Stimulated activated CD4-positive, alpha-beta T cell treated with anti-CD3 and anti-CD28 coated beads, Interleukin-15, amount 100 ng/mL, for 1 hour (primary cell): ENCODE data around the gene GZMA.

ENCODE experiments used
- DNase-seq, 2 donors: peaks; one replicate each; pipeline ENCODE4 v3.0.0-alpha.2; 2020; ENCODE audit warnings: low read depth in 1 of 2, low spot score in 1 of 2

The GZMA gene

DNA sequence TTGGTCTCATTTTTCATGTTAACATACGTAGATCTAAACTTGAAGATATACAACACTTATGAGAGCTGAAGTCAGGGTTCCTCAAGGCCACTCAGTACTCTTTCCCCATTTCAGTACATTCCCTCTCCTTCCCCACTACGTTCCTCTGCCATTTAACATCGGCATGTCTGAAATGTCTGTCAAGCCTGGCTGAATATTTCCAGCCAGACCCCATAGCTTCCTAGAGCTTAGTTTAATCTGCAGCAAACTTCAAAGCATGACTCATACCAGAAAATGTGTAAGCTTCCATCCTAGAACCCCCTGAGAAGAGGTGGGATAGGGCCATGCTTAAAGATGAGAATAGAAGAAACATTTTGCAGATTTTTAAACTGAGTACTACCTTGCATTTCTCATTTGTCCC, 6.2 kb downstream of the GZMA start:
- no peak for DNase-seq

DNA sequence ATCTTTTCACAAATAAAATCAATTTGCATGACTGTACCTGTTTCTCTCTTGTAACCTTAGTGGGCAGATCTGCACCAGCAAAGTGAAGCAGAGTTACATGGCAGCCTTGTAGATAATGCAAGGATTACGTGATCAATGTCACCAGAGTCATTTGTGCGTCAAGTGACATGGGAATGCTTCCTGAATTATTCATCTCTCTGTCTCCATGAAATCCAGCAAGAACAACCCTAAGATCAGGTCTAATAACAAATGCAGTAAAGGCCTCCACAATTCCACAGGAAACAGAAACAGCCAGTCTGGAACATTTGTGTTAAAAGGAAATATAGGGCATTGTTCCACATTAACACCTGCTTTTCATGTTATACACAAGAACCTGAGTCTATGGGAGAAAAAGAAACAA, 7.8 kb downstream of the GZMA start:
- DNase-seq, result no peak

DNA sequence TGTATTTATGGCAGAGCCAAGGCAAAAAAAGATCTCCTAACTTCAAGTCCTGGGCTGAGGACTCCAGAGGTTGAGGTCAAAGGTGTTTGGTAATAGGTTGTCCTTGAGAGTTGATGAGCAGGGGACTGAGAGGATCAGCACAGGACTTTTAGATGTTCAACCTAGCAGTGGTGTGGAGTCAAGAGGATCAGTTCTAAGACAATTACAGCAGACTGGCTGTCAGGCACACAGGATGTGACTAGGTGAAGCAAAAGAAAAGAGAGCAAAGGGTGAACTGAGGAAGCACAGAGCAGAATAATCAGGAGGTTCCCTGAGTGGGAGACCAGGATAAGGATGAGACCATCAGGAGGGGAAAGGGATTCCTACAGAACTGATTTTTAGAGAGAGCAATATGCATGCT, 10.9 kb downstream of the GZMA start:
- no peak for DNase-seq

- no peak for DNase-seq
Observed at GRCh38 chr5:55114061-55114460, 11.6 kb downstream of the GZMA start.

- DNase-seq, result no peak
Observed at GRCh38 chr5:55123365-55123764, 20.9 kb downstream of the GZMA start.

- no peak for DNase-seq
Observed at GRCh38 chr5:55134053-55134722, 31.7 kb downstream of the GZMA start.

GRCh38 chr5:55136521-55136920, 34.1 kb downstream of the GZMA start:
- DNase-seq, result no peak

- DNase-seq, result no peak
Observed at GRCh38 chr5:55140908-55141665, 38.6 kb downstream of the GZMA start.

DNA sequence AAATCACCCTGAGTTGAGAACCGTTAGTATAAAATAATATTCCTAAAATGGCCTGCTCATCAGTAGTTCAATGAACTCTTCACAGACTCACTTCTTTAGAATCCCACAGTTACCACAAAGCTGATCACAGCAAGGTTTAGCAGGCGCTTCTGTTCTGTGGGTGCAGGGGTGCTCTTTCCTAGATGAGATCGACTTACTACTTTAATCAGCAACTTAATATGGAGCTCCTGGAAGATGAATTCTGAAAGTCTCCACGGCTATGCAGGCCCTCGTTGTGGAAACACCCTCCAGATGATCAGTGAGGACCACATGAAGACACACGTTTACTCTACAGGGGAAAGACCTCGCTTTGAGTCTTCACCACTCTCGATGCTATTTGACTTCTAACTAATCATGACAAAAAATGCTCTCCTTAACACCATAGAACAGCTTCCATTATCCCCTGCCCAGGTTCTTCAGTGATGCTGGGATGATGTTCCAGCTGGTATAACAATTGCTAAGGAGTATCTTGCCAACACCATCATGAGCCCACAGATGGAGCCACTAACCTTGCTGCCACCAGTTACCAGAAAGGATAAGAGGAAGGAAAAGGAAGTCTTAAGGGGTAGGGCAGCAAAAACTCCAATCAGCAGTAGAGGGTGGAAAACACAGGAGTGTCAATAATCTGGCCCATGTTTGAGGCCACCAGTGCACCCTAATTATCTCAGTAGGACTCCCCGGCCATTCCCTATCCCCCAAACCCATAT, 39.7 kb downstream of the GZMA start:
- no peak for DNase-seq

- DNase-seq, result no peak
Observed at GRCh38 chr5:55143624-55144023, 41.2 kb downstream of the GZMA start.

DNA sequence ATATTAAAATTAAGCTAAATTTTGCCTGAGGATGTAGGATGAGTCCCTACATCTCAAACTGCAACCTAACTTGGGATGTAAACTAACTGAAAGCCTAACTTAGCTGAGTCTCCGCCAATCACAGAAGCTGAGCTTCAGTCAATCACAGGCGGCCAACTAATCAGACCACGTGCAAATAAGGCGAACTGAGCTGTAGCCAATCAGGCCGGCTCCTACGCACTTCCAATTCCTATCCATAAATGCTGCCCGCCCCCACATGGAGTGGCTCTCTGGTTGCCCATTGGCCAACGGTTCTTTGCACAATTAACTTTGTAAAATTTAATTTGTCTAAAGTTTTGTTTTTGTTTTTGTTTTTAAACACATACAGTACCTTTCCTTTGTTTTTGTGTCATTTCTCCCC, 43.6 kb downstream of the GZMA start:
- DNase-seq, result no peak

DNA sequence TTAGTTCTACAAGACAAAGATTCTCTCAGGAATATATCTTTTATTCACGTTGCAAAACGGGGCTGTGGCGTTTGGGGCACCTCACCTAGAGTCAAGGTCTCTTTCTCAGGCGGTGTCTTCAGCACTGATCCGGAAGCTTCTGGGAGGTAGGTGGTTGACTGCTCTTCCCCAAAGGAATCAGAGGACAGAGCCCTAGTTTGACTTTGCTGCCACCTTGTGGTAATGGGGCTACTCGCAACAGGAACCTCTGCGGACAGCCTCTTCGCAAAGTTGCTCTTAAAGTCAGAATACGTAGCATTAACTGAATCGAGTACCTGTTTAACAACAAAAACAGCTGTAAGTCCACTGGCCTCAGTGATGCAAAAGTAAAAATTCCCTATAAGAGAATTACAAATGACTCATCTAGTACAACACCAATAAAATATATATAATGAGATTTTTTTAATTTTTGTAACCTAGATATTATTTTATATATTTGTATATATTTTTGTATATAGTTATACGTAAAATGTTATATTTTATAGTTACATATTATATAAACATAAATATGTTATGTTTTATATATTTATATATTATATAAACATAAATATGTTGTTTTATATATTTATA, 44.2 kb downstream of the GZMA start:
- peak; percentile 62 for DNase-seq

DNA sequence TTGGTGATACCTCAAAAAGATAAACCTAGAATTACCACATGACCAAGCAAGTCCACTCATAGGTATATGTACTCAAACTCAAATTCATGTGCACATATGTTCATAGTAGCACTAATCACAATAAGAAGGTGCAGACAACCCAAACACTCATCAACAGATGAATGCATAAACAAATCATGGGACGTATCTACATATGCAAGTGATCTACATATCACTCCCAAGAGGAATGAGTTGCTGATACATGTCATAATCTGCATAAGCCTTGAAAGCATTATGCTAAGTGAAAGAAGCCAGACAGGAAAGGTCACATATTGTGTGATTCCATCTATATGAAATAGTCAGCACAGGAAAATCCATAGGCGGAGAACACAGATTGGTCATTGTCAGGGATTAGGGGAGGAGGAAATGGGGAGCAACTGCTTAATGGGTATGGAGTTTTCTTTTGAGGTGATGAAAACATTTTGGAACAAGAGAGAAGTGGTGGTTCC, 46.9 kb downstream of the GZMA start:
- DNase-seq, result no peak

DNA sequence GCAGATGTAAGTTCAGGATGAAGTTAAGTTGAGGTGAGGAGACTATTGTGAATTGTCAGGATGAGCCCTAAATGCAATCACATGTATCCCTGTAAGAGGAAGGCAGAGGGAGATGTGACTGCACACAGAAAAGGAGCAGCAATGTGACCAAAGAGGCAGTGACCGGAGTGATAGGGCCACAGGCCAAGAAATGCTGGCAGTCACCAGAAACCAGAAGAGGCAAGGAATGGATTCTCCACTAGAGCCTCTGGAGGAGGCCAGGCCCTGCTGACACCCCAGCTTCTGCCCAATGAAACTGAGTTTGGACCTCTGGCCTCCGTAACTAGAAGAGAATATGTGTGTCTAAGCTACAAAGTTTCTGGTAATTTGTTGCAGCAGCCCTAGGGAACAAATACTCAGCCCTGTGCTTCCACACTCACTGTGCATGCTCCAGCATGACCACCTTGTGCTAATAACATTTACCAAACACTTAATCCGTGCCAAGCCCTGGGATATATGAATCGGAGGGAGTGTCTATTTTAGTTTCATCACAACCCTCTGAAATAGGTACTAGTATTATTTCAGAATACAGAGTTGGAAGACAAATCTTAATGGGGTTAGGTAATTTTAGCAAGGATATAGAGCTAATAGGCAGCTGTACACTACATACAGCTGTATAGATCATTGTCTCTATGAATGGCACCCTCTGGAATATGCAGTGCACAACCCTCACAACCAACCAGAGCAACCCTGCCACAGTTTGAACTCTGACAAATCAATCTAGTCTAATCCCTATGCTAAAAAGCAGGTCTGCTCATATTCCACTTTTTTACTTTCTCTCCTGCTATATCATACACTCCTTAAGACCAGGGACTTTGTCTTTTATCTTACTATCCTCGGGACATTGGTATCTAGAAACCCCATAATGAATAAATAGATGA, 49.7 kb downstream of the GZMA start:
- DNase-seq, result no peak

GRCh38 chr5:55154873-55155272, 52.4 kb downstream of the GZMA start:
- no peak for DNase-seq
